H9 (cell line): ENCODE data around the gene CHCHD6. TPM values are rescaled to one million over a fixed set of nuclear protein-coding genes. Genes with fewer than 3 reads are reported as not detected.

Experiments used
- DNase-seq: peaks from one replicate; pipeline ENCODE4 v3.0.0-alpha.2; 2017
- H2AFZ ChIP-seq: one replicate; pipeline ENCODE4 v1.6.1; 2013; ENCODE audit warnings: mild to moderate bottlenecking, low read length, control low read depth, moderate library complexity
- H2AK5ac ChIP-seq: 2 replicates; pipeline ENCODE4 v1.6.1; 2013; ENCODE audit warnings: low read length, control low read depth, mixed read lengths; ENCODE audit not compliant: insufficient read length
- H2BK120ac ChIP-seq: one replicate; pipeline ENCODE4 v1.6.1; 2013; ENCODE audit warnings: low read depth, mild to moderate bottlenecking, low read length, control low read depth, inconsistent platforms; ENCODE audit not compliant: poor library complexity, severe bottlenecking
- H2BK12ac ChIP-seq: 2 replicates; pipeline ENCODE4 v1.6.1; 2013; ENCODE audit warnings: low read length, control low read depth, mixed read lengths, low read depth; ENCODE audit not compliant: insufficient read length
- H2BK15ac ChIP-seq: 2 replicates; pipeline ENCODE4 v1.6.1; 2013; ENCODE audit warnings: low read depth, low read length, control low read depth
- H2BK20ac ChIP-seq: one replicate; pipeline ENCODE4 v1.6.1; 2013; ENCODE audit warnings: low read depth, mild to moderate bottlenecking, low read length, control low read depth, inconsistent platforms; ENCODE audit not compliant: poor library complexity, severe bottlenecking
- H2BK5ac ChIP-seq: 2 replicates; pipeline ENCODE4 v1.6.1; 2013; ENCODE audit warnings: low read length, control low read depth, mixed read lengths; ENCODE audit not compliant: insufficient read length
- H3K14ac ChIP-seq: 2 replicates; pipeline ENCODE4 v1.6.1; 2013; ENCODE audit warnings: low read length, control low read depth; ENCODE audit not compliant: insufficient read depth
- H3K18ac ChIP-seq: 2 replicates; pipeline ENCODE4 v1.6.1; 2013; ENCODE audit warnings: low read depth, mild to moderate bottlenecking, mixed read lengths, low read length, control low read depth; ENCODE audit not compliant: insufficient read length
- H3K23ac ChIP-seq: 2 replicates; pipeline ENCODE4 v1.6.1; 2013; ENCODE audit warnings: low read length, control low read depth, mixed read lengths, low read depth; ENCODE audit not compliant: insufficient read length
- H3K23me2 ChIP-seq: 2 replicates; pipeline ENCODE4 v1.6.1; 2013; ENCODE audit warnings: low read depth, mild to moderate bottlenecking, mixed read lengths, low read length, control low read depth; ENCODE audit not compliant: insufficient read length, poor library complexity, severe bottlenecking
- H3K27ac ChIP-seq: 2 replicates; pipeline ENCODE4 v1.5.1; 2013; ENCODE audit warnings: low read length, control low read depth, mixed read lengths, low read depth; ENCODE audit not compliant: insufficient read length
- H3K27me3 ChIP-seq: 2 replicates; pipeline ENCODE4 v1.6.1; 2013; ENCODE audit warnings: low read length, control low read depth, inconsistent platforms; ENCODE audit not compliant: insufficient read depth
- H3K4ac ChIP-seq: 2 replicates; pipeline ENCODE4 v1.6.1; 2013; ENCODE audit warnings: low read depth, mild to moderate bottlenecking, control low read depth, inconsistent platforms, low read length, moderate library complexity
- H3K4me1 ChIP-seq: 2 replicates; pipeline ENCODE4 v1.6.1; 2013; ENCODE audit warnings: low read length, control low read depth, inconsistent platforms; ENCODE audit not compliant: insufficient read depth
- H3K4me2 ChIP-seq: 2 replicates; pipeline ENCODE4 v1.6.1; 2013; ENCODE audit warnings: low read length, control low read depth, mixed read lengths; ENCODE audit not compliant: insufficient read length, insufficient read depth
- H3K56ac ChIP-seq: 2 replicates; pipeline ENCODE4 v1.6.1; 2013; ENCODE audit warnings: low read depth, mild to moderate bottlenecking, mixed read lengths, low read length, control low read depth; ENCODE audit not compliant: insufficient read length
- H3K79me1 ChIP-seq: 2 replicates; pipeline ENCODE4 v1.6.1; 2013; ENCODE audit warnings: low read depth, mild to moderate bottlenecking, moderate library complexity, low read length, control low read depth, inconsistent platforms; ENCODE audit not compliant: insufficient read depth, poor library complexity, severe bottlenecking
- H3K79me2 ChIP-seq: 2 replicates; pipeline ENCODE4 v1.6.1; 2013; ENCODE audit warnings: low read length, control low read depth, inconsistent platforms; ENCODE audit not compliant: insufficient read depth
- H3K9ac ChIP-seq: 2 replicates; pipeline ENCODE4 v1.6.1; 2013; ENCODE audit warnings: low read length, control low read depth, mixed read lengths; ENCODE audit not compliant: insufficient read length; ENCODE audit errors: extremely low read depth
- H3K9me3 ChIP-seq: one replicate; pipeline ENCODE4 v1.6.1; 2013; ENCODE audit warnings: low read depth, low read length, inconsistent platforms; ENCODE audit not compliant: control insufficient read depth
- H3T11ph ChIP-seq: one replicate; pipeline ENCODE4 v1.6.1; 2013; ENCODE audit warnings: mild to moderate bottlenecking, low read length, control low read depth, inconsistent platforms
- H4K20me1 ChIP-seq: one replicate; pipeline ENCODE4 v1.6.1; 2013; ENCODE audit not compliant: control insufficient read depth, insufficient read length, insufficient read depth
- H4K5ac ChIP-seq: 2 replicates; pipeline ENCODE4 v1.6.1; 2013; ENCODE audit warnings: low read depth, mild to moderate bottlenecking, mixed read lengths, low read length, control low read depth; ENCODE audit not compliant: insufficient read length
- H4K8ac ChIP-seq: replicated peaks from 2 replicates; pipeline ENCODE4 v1.6.1; 2013; ENCODE audit warnings: low read length, control low read depth, mixed read lengths, low read depth; ENCODE audit not compliant: insufficient read length
- H4K91ac ChIP-seq: 2 replicates; pipeline ENCODE4 v1.6.1; 2013; ENCODE audit warnings: low read depth, mild to moderate bottlenecking, moderate library complexity, mixed read lengths, low read length, control low read depth; ENCODE audit not compliant: insufficient read length
- H3K27ac Mint-ChIP-seq, 3 experiments: 2 replicates in 2 of 3; 3 replicates in 1 of 3; pipeline ENCODE4 v1.8.0; 2020 to 2021; ENCODE audit warnings: mixed read lengths in 3 of 3, mild to moderate bottlenecking in 1 of 3, moderate library complexity in 1 of 3
- H3K27me3 Mint-ChIP-seq: 2 replicates; pipeline ENCODE4 v1.8.0; 2021; ENCODE audit warnings: low read depth, mild to moderate bottlenecking, moderate library complexity, mixed read lengths
- H3K36me3 Mint-ChIP-seq, 3 experiments: 2 replicates in 2 of 3; 3 replicates in 1 of 3; pipeline ENCODE4 v1.8.0; 2020 to 2021; ENCODE audit warnings: low read depth in 3 of 3, mixed read lengths in 3 of 3; ENCODE audit not compliant: insufficient read depth in 1 of 3
- H3K4me1 Mint-ChIP-seq, 2 experiments: 2 replicates each; pipeline ENCODE4 v1.8.0; 2020; ENCODE audit warnings: mixed read lengths in 2 of 2
- H3K4me3 Mint-ChIP-seq, 2 experiments: 2 replicates in 1 of 2; 3 replicates in 1 of 2; pipeline ENCODE4 v1.8.0; 2020 to 2021; ENCODE audit warnings: mild to moderate bottlenecking in 2 of 2, mixed read lengths in 2 of 2, moderate library complexity in 1 of 2
- H3K9me3 Mint-ChIP-seq, 2 experiments: 2 replicates in 1 of 2; 3 replicates in 1 of 2; pipeline ENCODE4 v1.8.0; 2020; ENCODE audit warnings: mild to moderate bottlenecking in 2 of 2, mixed read lengths in 2 of 2, moderate library complexity in 1 of 2
- WGBS: extraction: QIAGEN DNeasy Blood & Tissue Kit; methylation state at CpG from one replicate; pipeline ENCODE4 v1.1.7; 2013; ENCODE audit warnings: missing lambda C conversion rate, low lambda C conversion rate, mixed read lengths; ENCODE audit not compliant: insufficient read length; ENCODE audit errors: extremely low coverage; 5-methylcytosine and 5-hydroxymethylcytosine counted together
- total RNA-seq: library from RNA; stranded (reverse); gene quantifications from 2 replicates; pipeline ENCODE4 v1.2.1, GENCODE V29; 2021
- TF ChIP-seq, protein P1 (sequence below): fragments of 200-600 bp; sonication (generic); conservative IDR thresholded peaks from 3 replicates; pipeline ENCODE4 v1.8.0; 2021; ENCODE audit warnings: antibody characterized with exemption, mild to moderate bottlenecking

Gene CHCHD6
- total RNA-seq, 1 experiment from 2014 or later = 34.2 TPM

DNA sequence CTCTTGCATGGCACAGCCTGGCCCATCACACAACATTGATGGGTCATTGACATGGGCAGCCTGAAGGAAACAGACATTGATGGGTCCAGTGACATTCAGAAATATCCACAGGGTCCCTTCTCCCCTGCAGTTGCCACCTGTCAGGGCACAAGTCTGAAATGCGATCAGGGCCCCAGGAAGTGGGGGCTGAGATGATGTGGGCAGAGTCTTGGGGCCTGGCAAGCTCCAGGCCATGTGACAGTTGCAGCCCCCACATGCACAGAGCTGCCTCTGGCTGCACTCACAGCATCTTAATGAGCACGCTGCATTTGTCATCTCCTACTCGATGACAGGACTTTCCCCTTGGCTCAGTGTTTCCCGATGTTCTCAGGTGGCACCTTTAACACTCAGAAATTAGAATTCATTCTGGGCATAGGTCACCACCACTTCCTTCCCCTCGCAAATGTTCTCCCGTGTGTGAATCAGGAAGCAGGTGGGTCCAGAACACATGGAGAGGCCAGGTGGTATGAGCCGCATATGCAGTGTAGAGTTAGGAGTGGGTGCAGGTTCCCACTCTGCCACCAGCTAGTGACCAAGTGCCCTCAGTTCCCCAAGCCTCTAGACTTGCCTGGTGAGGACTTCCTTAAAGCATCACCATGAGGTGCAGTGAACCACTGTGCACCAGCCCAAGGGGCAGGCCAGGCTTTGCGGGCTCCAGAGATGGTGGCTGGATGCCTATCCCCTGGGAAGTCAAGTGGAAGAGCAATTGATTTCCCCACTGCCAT is 47.5 kb upstream of the CHCHD6 start:
- H3K4me1 ChIP-seq = no peaks in the 10 kb centered on the region
- no peaks in the 10 kb centered on the region for H3K79me1 ChIP-seq
- H3K79me2 ChIP-seq = no peaks in the 10 kb centered on the region
- no peak overlapping the region for H3K27ac ChIP-seq
- H3K56ac ChIP-seq = no peak overlapping the region
- no peak overlapping the region for H3K27ac Mint-ChIP-seq
- H3K23ac ChIP-seq = no peak overlapping the region
- no peak overlapping the region for H3K18ac ChIP-seq
- H2BK5ac ChIP-seq = no peak overlapping the region
- TF ChIP-seq, protein P1, sequence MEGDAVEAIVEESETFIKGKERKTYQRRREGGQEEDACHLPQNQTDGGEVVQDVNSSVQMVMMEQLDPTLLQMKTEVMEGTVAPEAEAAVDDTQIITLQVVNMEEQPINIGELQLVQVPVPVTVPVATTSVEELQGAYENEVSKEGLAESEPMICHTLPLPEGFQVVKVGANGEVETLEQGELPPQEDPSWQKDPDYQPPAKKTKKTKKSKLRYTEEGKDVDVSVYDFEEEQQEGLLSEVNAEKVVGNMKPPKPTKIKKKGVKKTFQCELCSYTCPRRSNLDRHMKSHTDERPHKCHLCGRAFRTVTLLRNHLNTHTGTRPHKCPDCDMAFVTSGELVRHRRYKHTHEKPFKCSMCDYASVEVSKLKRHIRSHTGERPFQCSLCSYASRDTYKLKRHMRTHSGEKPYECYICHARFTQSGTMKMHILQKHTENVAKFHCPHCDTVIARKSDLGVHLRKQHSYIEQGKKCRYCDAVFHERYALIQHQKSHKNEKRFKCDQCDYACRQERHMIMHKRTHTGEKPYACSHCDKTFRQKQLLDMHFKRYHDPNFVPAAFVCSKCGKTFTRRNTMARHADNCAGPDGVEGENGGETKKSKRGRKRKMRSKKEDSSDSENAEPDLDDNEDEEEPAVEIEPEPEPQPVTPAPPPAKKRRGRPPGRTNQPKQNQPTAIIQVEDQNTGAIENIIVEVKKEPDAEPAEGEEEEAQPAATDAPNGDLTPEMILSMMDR = no peak
- no peaks in the 10 kb centered on the region for H3K9me3 ChIP-seq
- no peak overlapping the region for H3K4me2 ChIP-seq
- H2BK20ac ChIP-seq = no peak overlapping the region
- H2BK15ac ChIP-seq = no peak overlapping the region
- H4K20me1 ChIP-seq = no peaks in the 10 kb centered on the region
- H4K91ac ChIP-seq = no peak overlapping the region
- peaks cover 5 to 7% of the 10 kb centered on the region in 2 experiments for H3K4me1 Mint-ChIP-seq
- H3T11ph ChIP-seq = no peak overlapping the region
- H3K4me3 Mint-ChIP-seq = no peak overlapping the region
- WGBS = no CpG with 5 or more reads among the region's 8 CpGs
- no peak overlapping the region for H2BK120ac ChIP-seq
- no peaks in the 10 kb centered on the region for H3K23me2 ChIP-seq
- no peak for DNase-seq
- H2AK5ac ChIP-seq = no peak overlapping the region
- no peak overlapping the region for H4K8ac ChIP-seq
- no peak overlapping the region for H2BK12ac ChIP-seq
- H3K27me3 Mint-ChIP-seq = peaks cover 62% of the 10 kb centered on the region
- no peak overlapping the region for H3K4ac ChIP-seq
- H4K5ac ChIP-seq = no peak overlapping the region
- H3K9me3 Mint-ChIP-seq = peaks cover 10 to 11% of the 10 kb centered on the region in 2 experiments; a peak in 4 of 5 replicates
- peaks cover 0 to 2% (median 1%) of the 10 kb centered on the region in 3 experiments; a peak in 3 of 7 replicates for H3K36me3 Mint-ChIP-seq
- H3K14ac ChIP-seq = no peak overlapping the region
- no peak overlapping the region for H2AFZ ChIP-seq
- H3K9ac ChIP-seq = no peak overlapping the region
- H3K27me3 ChIP-seq = no peaks in the 10 kb centered on the region
